RCC 7860 (cell line): ENCODE data around the gene SLC9A3.

ENCODE experiments used
- DNase-seq: peaks from one replicate; pipeline ENCODE4 v3.0.0-alpha.2; 2015; ENCODE audit warnings: low spot score
- FAIRE-seq: peaks from 2 replicates; lab custom pipeline; 2012; peaks lifted over from hg19 to GRCh38; lab: Jason Lieb, UNC

The SLC9A3 gene

GRCh38 chr5:433836-434235 is 90.4 kb downstream of the SLC9A3 start:
- no peak for FAIRE-seq
- DNase-seq: no peak

DNA sequence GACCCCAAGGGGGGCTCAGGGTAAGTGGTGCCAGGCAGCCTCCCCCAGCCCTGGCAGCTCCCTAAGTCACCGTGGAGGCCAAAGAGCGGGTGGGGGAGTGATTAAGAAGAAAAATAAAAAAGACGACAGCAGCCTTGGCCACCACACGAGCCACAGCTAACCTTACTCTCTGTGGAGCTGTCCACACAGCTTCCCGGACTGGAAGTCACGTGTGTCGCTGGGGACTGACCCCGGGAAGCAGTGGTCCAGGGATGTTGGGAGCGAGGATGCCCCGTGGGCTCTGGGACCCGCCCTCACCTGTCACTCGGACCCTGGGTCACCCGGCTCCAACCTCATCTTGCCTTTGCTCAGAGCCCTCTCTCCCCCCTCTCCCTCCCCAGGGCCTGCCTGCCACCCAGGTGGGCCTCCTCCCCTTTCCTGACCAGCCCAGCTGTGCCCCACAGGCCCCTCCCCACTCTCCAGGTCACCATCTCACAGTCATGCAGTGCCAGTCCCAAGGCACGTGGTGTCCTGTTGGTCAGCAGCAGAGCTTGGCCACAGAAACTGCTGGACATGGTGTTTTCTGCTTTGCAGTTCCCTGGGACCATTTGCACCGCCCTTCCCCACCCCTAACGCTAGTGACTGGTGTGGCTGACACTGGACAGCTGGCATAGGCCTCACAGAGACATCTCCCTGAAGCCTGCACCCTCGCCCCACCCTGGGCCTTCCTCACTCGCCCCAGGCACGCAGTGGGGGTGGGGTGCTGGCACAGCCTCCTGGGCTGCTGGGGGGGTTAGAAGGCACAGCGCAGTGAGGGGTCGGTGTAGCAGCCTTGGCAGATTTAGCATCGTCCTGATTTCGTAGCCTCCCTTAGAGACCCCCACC is 91.1 kb downstream of the SLC9A3 start:
- no peak for DNase-seq
- no peak for FAIRE-seq

DNA sequence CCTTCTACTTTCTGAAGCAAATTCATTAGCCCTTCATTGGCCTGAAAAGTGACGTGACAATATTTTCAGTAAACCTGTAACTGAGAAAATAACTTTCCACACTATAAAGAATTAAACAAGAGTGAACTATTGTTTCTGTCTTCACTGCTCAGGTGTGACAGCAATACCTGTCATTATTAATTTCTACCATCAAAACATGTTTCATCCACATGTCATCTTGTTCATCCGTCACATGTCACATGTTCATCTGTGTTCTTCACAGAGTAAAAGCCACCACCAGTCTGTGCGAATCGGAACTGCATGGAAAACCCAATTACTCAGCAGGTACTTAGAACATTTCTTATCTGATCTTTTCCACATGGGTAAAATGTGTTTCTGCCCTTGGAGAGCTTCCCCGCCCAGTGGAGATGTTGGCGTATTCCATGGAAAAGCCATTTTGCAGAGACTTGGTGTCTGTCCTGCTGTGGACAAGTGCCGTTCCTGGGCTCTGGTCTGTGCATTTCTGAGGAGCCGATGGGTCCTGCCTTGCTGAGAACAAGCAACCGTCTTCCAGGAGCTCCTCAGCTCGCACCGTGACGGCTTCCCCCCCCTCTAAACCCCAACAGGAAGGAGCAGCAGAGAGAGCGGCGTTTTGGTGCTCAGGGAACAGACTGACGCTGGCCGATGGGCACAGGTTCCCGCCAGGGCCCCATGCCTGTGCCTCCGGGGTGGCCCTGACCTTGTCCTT is 91.9 kb downstream of the SLC9A3 start:
- DNase-seq (no peak), FAIRE-seq (no peak)

GRCh38 chr5:431711-432050 is 92.6 kb downstream of the SLC9A3 start:
- no peak for DNase-seq
- no peak for FAIRE-seq

DNA sequence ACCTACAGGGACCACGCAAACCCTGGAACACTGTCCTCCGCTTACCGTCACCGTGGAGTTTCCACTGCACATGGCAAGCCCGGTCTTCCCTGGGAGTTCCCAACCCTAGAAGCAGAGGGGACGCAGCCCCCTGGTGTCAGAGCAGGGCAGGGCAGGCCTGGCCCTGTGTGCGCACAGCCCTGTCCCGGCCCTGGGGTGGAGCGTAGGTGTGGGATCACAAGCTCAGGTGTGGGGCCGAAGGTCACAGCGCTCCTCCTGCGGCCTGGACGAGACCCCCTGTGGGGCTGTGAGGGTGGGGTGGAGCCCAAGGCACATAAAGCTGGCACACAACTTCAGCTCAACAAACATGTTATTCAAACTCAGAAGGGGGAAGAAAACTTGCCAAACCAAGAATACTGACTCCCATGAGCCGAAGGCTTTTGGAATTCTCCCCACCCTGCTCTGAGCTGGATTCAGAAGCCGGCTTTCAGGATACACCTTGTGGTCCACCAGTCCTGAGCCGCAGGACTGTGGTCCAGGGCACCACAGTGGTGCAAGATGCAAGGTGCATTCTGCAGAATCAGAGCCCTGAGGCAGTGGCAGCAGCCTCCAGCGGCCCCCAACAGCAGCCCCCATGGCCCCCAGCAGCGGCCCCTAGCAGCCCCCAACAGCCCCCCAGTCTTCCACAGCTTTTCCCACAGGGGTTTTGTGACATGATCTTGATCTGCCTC is 93.1 kb downstream of the SLC9A3 start:
- no peak for FAIRE-seq
- DNase-seq: no peak

GRCh38 chr5:430214-430925 is 93.9 kb downstream of the SLC9A3 start:
- FAIRE-seq (no peak), DNase-seq (no peak)

- no peak for DNase-seq
- no peak for FAIRE-seq
Observed at GRCh38 chr5:429453-430188, 94.6 kb downstream of the SLC9A3 start.

GRCh38 chr5:428754-429452 is 95.3 kb downstream of the SLC9A3 start:
- FAIRE-seq (no peak), DNase-seq (no peak)

DNA sequence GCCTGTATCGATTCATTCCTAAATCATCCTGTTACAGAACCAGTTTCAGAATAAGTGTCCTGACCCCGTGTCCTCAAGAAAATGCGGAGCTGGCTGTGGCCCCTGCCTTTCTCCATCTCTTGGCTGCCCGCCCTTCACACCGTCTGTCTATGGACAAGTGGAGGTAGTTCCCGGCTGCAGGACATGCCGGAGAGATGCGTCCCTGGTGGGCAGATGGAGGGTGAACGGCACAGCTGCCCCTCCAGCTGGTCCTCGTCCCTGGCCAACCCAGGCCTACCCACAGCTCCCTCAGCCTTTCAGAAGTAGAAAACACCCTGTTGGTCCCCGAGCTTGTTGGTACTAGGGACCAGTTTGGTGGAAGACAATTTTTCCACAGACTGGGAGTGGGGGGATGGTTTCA is 96.0 kb downstream of the SLC9A3 start:
- FAIRE-seq: no peak
- DNase-seq: no peak

- no peak for DNase-seq
- FAIRE-seq: no peak
Observed at GRCh38 chr5:427415-428087, 96.7 kb downstream of the SLC9A3 start.

DNA sequence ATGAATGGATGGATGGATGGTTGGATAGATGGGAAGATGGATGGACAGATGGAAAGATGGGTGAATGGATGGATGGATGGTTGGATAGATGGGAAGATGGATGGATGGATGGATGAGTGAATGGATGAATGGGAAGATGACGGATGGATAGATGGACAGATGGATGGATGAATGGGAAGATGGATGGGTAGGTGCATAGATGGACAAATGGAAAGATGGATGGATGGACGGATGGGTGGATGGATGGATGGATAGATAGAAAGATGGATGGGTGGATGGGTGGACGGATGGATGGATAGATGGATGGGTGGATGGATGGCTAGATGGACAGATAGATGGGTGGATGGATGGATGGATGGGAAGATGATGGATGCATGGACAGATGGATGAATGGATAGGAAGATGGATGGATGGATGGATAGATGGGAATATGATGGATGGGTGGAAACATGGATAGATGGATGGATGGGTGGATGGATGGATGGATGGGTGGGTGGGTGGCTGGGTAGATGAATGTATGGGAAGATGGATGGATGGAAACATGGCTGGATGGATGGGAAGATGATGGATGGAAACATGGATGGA is 97.8 kb downstream of the SLC9A3 start:
- DNase-seq (no peak), FAIRE-seq (no peak)

- no peak for DNase-seq
Observed at GRCh38 chr5:425714-426113, 98.5 kb downstream of the SLC9A3 start.

DNA sequence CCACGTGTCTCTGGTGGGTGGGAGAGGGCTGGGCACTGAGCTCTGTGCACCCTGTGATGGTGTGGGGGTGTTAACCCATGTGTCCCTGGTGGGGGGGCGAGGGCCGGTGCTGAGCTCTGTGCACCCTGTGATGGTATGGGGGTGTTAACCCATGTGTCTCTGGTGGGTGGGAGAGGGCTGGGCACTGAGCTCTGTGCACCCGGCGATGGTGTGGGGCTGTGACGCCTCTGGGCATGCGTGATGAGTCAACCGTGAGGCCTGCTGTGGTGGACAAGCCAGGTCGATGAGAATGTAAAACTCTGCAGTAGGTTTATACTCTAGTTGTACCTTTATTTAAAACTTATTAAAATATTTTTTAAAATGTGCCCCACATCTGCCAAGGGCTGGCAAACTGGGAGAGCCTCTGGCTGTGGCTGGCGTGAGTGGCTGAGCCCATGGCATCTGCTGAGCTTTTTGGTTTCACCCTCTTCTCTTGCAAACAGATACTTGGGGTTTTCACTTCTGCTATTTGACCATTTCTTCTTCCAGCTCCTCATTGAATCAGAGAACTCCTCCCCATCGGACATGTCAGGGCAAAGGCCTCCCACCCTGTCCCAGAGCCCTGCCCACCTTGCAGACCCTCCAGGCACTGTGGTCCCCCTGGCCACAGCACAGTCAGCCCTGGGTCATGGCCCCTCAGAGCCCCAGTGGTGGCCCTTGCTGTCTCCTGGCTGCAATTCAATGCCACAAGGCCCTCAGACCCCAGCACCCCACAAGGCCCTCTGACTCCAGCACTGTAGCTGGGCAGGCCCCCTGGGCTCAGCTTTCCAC is 99.7 kb downstream of the SLC9A3 start:
- DNase-seq (no peak), FAIRE-seq (no peak)

More at GRCh38 chr5:425714-426113, 98.5 kb downstream of the SLC9A3 start:
- no peak for FAIRE-seq

GRCh38 chr5:423626-424261 is 100.5 kb downstream of the SLC9A3 start:
- no peak for FAIRE-seq

DNA sequence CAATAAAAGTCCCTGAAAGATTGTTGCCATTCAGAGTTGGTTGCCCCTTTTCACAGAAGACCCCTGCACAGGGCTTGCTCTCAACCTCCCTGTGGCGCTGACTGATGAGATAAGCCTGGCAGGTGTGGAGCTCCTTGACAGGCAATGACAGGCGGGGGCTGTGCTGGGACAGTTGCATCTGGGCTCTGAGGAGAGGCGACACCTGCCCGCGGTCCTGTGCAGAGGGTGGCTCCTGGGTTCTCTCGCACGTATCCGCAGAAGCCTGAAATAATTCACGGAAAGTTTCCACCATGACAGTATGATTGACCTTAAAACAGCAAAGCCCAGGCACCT is 101.0 kb downstream of the SLC9A3 start:
- FAIRE-seq: no peak
- no peak for DNase-seq

More at GRCh38 chr5:423626-424261, 100.5 kb downstream of the SLC9A3 start:
- no peak for DNase-seq

GRCh38 chr5:422323-423232 is 101.7 kb downstream of the SLC9A3 start:
- DNase-seq: no peak
- FAIRE-seq: no peak

- FAIRE-seq (no peak), DNase-seq (no peak)
Observed at GRCh38 chr5:421901-422300, 102.3 kb downstream of the SLC9A3 start.
